Fibroblast of skin of back (primary cell): ENCODE measurements around the gene TBC1D22A.
A peak's percentile ranks its signal among the peaks of the same experiment; 100 is the strongest.

Experiments
- DNase-seq: peaks from one replicate; pipeline ENCODE4 v3.0.0-alpha.2; 2013

Gene TBC1D22A

GRCh38 chr22:46861468-46862367 lies 99.3 kb downstream of the TBC1D22A start:
- no peak for DNase-seq

GRCh38 chr22:46862418-46863324 lies 100.2 kb downstream of the TBC1D22A start:
- no peak for DNase-seq

- DNase-seq = no peak
These were observed 101.3 kb downstream of the TBC1D22A start for GRCh38 chr22:46863794-46864193.

- no peak for DNase-seq
These were observed 102.0 kb downstream of the TBC1D22A start for GRCh38 chr22:46864314-46865051.

- no peak for DNase-seq
These were observed 102.6 kb downstream of the TBC1D22A start for GRCh38 chr22:46865052-46865434.

GRCh38 chr22:46865642-46866041 lies 103.2 kb downstream of the TBC1D22A start:
- DNase-seq = no peak

GRCh38 chr22:46866591-46866990 lies 104.1 kb downstream of the TBC1D22A start:
- peak; percentile 92 for DNase-seq

- no peak for DNase-seq
These were observed 104.7 kb downstream of the TBC1D22A start for GRCh38 chr22:46867106-46867505.

GRCh38 chr22:46869329-46869728 lies 106.9 kb downstream of the TBC1D22A start:
- DNase-seq = no peak

- DNase-seq = no peak
These were observed 107.5 kb downstream of the TBC1D22A start for GRCh38 chr22:46869831-46870441.

- no peak for DNase-seq
These were observed 109.4 kb downstream of the TBC1D22A start for GRCh38 chr22:46871826-46872225.

- DNase-seq = no peak
These were observed 112.6 kb downstream of the TBC1D22A start for GRCh38 chr22:46875089-46875488.

GRCh38 chr22:46876357-46876934 lies 114.0 kb downstream of the TBC1D22A start:
- no peak for DNase-seq

- DNase-seq = no peak
These were observed 115.9 kb downstream of the TBC1D22A start for GRCh38 chr22:46878191-46878948.

GRCh38 chr22:46879083-46879482 lies 116.6 kb downstream of the TBC1D22A start:
- peak; percentile 26 for DNase-seq

- DNase-seq = no peak
These were observed 119.1 kb downstream of the TBC1D22A start for GRCh38 chr22:46881373-46882118.

GRCh38 chr22:46883092-46883910 lies 120.9 kb downstream of the TBC1D22A start:
- DNase-seq = no peak

- no peak for DNase-seq
These were observed 121.9 kb downstream of the TBC1D22A start for GRCh38 chr22:46884365-46884764.

- no peak for DNase-seq
These were observed 125.5 kb downstream of the TBC1D22A start for GRCh38 chr22:46887978-46888377.
